ENCODE data around the gene SNX3.

GRCh38 chr6:108171291-108171917, 89.4 kb downstream of the SNX3 start:
- no peak for TF ChIP-seq CTCF (IDR thresholded peaks at IDR 0.05)
- no peak for TF ChIP-seq POLR2A (IDR thresholded peaks at IDR 0.05)

All from suprapubic skin (tissue), 3 donors.